PC-9 (cell line): Measurements from ENCODE around the gene TRIM38. TPM values are rescaled to one million over a fixed set of nuclear protein-coding genes. Genes with fewer than 3 reads are reported as not detected.

ENCODE experiments used
- BruUV-seq: library from RNA; stranded (reverse); fragments of 400-500 nt; replicated peaks from 2 replicates; lab custom pipeline; 2021; lab: Mats Ljungman, UMichigan
- CTCF ChIA-PET: fragments of 300-600 bp; sonication (Branson Sonifier 250); formaldehyde crosslinking; loops from one replicate; lab custom pipeline; 2022; ENCODE audit warnings: antibody characterized with exemption; lab: Charles Lee
- POLR2A ChIA-PET: fragments of 300-600 bp; sonication (Branson Sonifier 250); formaldehyde crosslinking; loops from one replicate; lab custom pipeline; 2022; ENCODE audit warnings: antibody characterized with exemption; ENCODE audit not compliant: unreplicated experiment; lab: Charles Lee
- DNase-seq, 2 experiments: peaks; one replicate each; pipeline versions ENCODE4 v3.0.0 to v3.0.0-alpha.2; 2015 to 2022; ENCODE audit warnings: mixed read lengths in 1 of 2
- H2AFZ ChIP-seq: fragments of 200-600 bp; sonication (generic); 2 replicates; pipeline ENCODE4 v1.8.1; 2017; ENCODE audit warnings: antibody characterized with exemption
- H3F3A ChIP-seq: fragments of 200-600 bp; sonication (generic); 2 replicates; pipeline ENCODE4 v1.8.1; 2017; ENCODE audit warnings: antibody characterized with exemption, mild to moderate bottlenecking, low read depth; ENCODE audit not compliant: insufficient read depth
- H3K27ac ChIP-seq: fragments of 200-600 bp; sonication (generic); 2 replicates; pipeline ENCODE4 v1.6.1; 2016; ENCODE audit warnings: mixed run types
- H3K27me3 ChIP-seq: fragments of 200-600 bp; sonication (generic); 2 replicates; pipeline ENCODE4 v1.6.1; 2016; ENCODE audit warnings: low read depth, mixed run types; ENCODE audit not compliant: insufficient read depth
- H3K36me3 ChIP-seq: fragments of 200-600 bp; sonication (generic); 2 replicates; pipeline ENCODE4 v1.6.1; 2016; ENCODE audit warnings: low read depth, mixed run types
- H3K4me1 ChIP-seq: fragments of 200-600 bp; sonication (generic); replicated peaks from 2 replicates; pipeline ENCODE4 v1.6.1; 2016; ENCODE audit warnings: mixed run types; ENCODE audit not compliant: insufficient read depth
- H3K4me2 ChIP-seq: fragments of 200-600 bp; sonication (generic); 2 replicates; pipeline ENCODE4 v1.6.1; 2017; ENCODE audit warnings: mixed run types
- H3K4me3 ChIP-seq: fragments of 200-600 bp; sonication (generic); 2 replicates; pipeline ENCODE4 v1.6.1; 2016; ENCODE audit warnings: mixed run types
- H3K79me2 ChIP-seq: fragments of 200-600 bp; sonication (generic); 2 replicates; pipeline ENCODE4 v1.6.1; 2017; ENCODE audit warnings: low read depth, mixed run types
- H3K9me2 ChIP-seq: fragments of 200-600 bp; sonication (generic); 2 replicates; pipeline ENCODE4 v1.8.1; 2017; ENCODE audit warnings: mild to moderate bottlenecking; ENCODE audit not compliant: insufficient read depth
- H3K9me3 ChIP-seq: fragments of 200-600 bp; sonication (generic); 2 replicates; pipeline ENCODE4 v1.8.1; 2016; ENCODE audit warnings: low read depth; ENCODE audit not compliant: insufficient read depth
- H4K20me1 ChIP-seq: fragments of 200-600 bp; sonication (generic); 2 replicates; pipeline ENCODE4 v1.8.1; 2017; ENCODE audit not compliant: insufficient read depth
- EZH2 ChIP-seq: fragments of 200-600 bp; sonication (generic); IDR thresholded peaks from 2 replicates; pipeline ENCODE4 v1.8.0; 2017; ENCODE audit warnings: antibody characterized with exemption, low read depth
- intact Hi-C: fragments of 100-400 bp; cut with micrococcal nuclease; formaldehyde crosslinking; loops from one replicate; pipeline ENCODE4 v1.10.0; 2022; ENCODE audit not compliant: unreplicated experiment
- total RNA-seq: library from RNA; stranded (reverse); gene quantifications from 2 replicates; pipeline ENCODE4 v1.2.3, GENCODE V29; 2021
- TF ChIP-seq, protein P1 (sequence below): fragments of 200-600 bp; sonication (generic); conservative IDR thresholded peaks from 2 replicates; pipeline ENCODE4 v1.6.1; 2017; ENCODE audit warnings: mixed run types, antibody characterized with exemption, mild to moderate bottlenecking, moderate library complexity

Gene TRIM38
- total RNA-seq, 1 experiment from 2014 or later = 31.3 TPM

- Histone ChIP-seq H4K20me1 (no peaks in the 10 kb centered on the region), H3K36me3 (peaks cover 6% of the 10 kb centered on the region; the same call in 1 of the 2 replicates), H3K4me2 (no peak overlapping the region), H3K27me3 (no peaks in the 10 kb centered on the region), H3K4me1 (peaks cover 16% of the 10 kb centered on the region), H3K27ac (no peak overlapping the region), H3K79me2 (peaks cover 20% of the 10 kb centered on the region), H3F3A (peaks cover 12% of the 10 kb centered on the region), H2AFZ (0 out of 2 replicates have a peak overlapping the region, but pooled peaks have one; percentile 58), H3K9me3 (no peaks in the 10 kb centered on the region), H3K4me3 (no peak overlapping the region), H3K9me2 (no peaks in the 10 kb centered on the region)
- TF ChIP-seq EZH2 = no peak
- no TSS peak for BruUV-seq
- intact Hi-C loops = no loop called here
- no peak for DNase-seq
- ChIA-PET POLR2A (no interaction called here), CTCF (interaction anchor here (0.6 kb wide), 1 partner anchor 179 kb away, joined by 3 read pairs; no protein-coding TSS in a partner anchor)
These were observed 2.6 kb upstream of the TRIM38 start for GRCh38 chr6:25959890-25960536.

DNA sequence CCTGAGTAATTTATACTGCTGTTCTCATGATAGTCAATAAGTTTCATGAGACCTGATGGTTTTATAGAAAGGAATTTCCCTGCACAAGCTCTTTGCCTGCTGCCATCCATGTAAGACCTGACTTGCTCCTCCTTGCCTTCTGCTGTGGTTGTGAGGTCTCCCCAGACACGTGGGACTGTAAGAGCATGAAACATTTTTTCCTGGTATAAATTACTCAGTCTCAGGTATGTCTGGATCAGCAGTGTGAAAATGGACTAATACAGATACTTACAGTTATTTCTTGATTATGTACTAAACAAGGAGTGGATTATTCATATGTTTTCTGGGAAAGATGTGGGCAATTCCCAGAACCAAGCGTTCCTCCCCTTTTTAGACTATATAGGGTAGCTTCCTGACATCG, 1.9 kb upstream of the TRIM38 start:
- H3K4me3 ChIP-seq = no peak overlapping the region
- ChIA-PET POLR2A (no interaction called here), CTCF (interaction anchor here (0.6 kb wide), 1 partner anchor 179 kb away, joined by 3 read pairs; no protein-coding TSS in a partner anchor)
- peaks cover 16% of the 10 kb centered on the region for H3K4me1 ChIP-seq
- BruUV-seq = no TSS peak
- H3K27me3 ChIP-seq = no peaks in the 10 kb centered on the region
- H3F3A ChIP-seq = peaks cover 12% of the 10 kb centered on the region
- peaks cover 7% of the 10 kb centered on the region; the same call in 1 of the 2 replicates for H3K36me3 ChIP-seq
- no peak for DNase-seq
- intact Hi-C loops = no loop called here
- no peak overlapping the region for H3K27ac ChIP-seq
- no peaks in the 10 kb centered on the region for H3K9me2 ChIP-seq
- no peak overlapping the region for H3K4me2 ChIP-seq
- H4K20me1 ChIP-seq = no peaks in the 10 kb centered on the region
- H3K9me3 ChIP-seq = no peaks in the 10 kb centered on the region
- H2AFZ ChIP-seq = no peak overlapping the region
- peaks cover 24% of the 10 kb centered on the region for H3K79me2 ChIP-seq
- no peak for TF ChIP-seq EZH2
- TF ChIP-seq, protein P1, sequence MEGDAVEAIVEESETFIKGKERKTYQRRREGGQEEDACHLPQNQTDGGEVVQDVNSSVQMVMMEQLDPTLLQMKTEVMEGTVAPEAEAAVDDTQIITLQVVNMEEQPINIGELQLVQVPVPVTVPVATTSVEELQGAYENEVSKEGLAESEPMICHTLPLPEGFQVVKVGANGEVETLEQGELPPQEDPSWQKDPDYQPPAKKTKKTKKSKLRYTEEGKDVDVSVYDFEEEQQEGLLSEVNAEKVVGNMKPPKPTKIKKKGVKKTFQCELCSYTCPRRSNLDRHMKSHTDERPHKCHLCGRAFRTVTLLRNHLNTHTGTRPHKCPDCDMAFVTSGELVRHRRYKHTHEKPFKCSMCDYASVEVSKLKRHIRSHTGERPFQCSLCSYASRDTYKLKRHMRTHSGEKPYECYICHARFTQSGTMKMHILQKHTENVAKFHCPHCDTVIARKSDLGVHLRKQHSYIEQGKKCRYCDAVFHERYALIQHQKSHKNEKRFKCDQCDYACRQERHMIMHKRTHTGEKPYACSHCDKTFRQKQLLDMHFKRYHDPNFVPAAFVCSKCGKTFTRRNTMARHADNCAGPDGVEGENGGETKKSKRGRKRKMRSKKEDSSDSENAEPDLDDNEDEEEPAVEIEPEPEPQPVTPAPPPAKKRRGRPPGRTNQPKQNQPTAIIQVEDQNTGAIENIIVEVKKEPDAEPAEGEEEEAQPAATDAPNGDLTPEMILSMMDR = no peak

DNA sequence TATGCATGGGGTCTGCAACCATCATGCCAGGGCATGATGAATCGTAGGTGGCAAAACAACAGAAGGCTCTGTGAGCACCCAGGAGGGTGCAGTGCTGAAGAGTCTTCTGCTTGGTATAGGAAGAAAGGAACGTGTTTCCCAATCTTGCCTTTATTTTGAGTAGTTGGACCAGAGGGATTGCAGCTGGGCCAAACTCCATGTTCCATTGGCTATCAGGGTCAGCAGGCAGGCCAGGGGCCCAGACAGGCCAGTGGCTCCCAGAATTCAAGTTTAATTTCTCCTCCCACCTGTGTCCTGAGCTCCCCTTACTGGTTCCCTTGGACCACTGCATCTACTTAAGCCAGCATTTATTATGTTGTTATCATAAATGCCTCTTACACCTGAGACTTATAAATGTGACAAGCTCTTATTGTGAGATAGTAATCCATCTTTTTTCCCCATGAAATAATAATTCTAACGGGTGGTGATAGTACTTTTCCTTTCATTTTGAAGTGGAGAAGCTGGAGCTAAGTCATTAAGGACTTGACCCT, 918 bp upstream of the TRIM38 start:
- H3F3A ChIP-seq = peaks cover 12% of the 10 kb centered on the region
- intact Hi-C loops = loop anchor here (1.0 kb wide), 2 partner anchors 10 to 31 kb away; no protein-coding TSS in a partner anchor
- peaks cover 17% of the 10 kb centered on the region for H3K36me3 ChIP-seq
- H3K4me2 ChIP-seq = peak overlapping the region; percentile 91
- H3K9me2 ChIP-seq = no peaks in the 10 kb centered on the region
- no peaks in the 10 kb centered on the region for H3K27me3 ChIP-seq
- TF ChIP-seq, protein P1 = no peak
- no peak for TF ChIP-seq EZH2
- ChIA-PET CTCF (interaction anchor here (1.1 kb wide), 1 partner anchor 31 kb away, joined by 5 read pairs; no protein-coding TSS in a partner anchor), POLR2A (interaction anchor here (0.6 kb wide), 1 partner anchor 731 kb away, joined by 4 read pairs; no protein-coding TSS in a partner anchor)
- H2AFZ ChIP-seq = peak overlapping the region; percentile 84
- no peaks in the 10 kb centered on the region for H4K20me1 ChIP-seq
- peak overlapping the region; percentile 91; the same call in 1 of the 2 replicates for H3K4me3 ChIP-seq
- no peaks in the 10 kb centered on the region for H3K9me3 ChIP-seq
- peaks cover 16% of the 10 kb centered on the region for H3K4me1 ChIP-seq
- no peak for DNase-seq
- BruUV-seq = no TSS peak
- peak overlapping the region; percentile 91 for H3K27ac ChIP-seq
- peaks cover 29% of the 10 kb centered on the region for H3K79me2 ChIP-seq
